HAP-1 (cell line): Measurements from ENCODE around the gene CALCOCO1.

Source experiments
- DNase-seq, 2 experiments: peaks; one replicate each; pipeline ENCODE4 v3.0.0-alpha.2; 2016 to 2020; ENCODE audit warnings: low spot score in 2 of 2
- H3K27me3 ChIP-seq: fragments of 250-450 bp; sonication (Bioruptor Pico); 2 replicates; pipeline ENCODE4 v1.5.1; 2020; ENCODE audit warnings: low read depth, mild to moderate bottlenecking, moderate library complexity
- H3K36me3 ChIP-seq: fragments of 250-450 bp; sonication (Bioruptor Pico); replicated peaks from 2 replicates; pipeline ENCODE4 v1.5.1; 2020; ENCODE audit warnings: mild to moderate bottlenecking
- H3K4me1 ChIP-seq: fragments of 250-450 bp; sonication (Bioruptor Pico); 2 replicates; pipeline ENCODE4 v1.5.1; 2020; ENCODE audit warnings: mild to moderate bottlenecking
- H3K4me3 ChIP-seq: fragments of 250-450 bp; sonication (Bioruptor Pico); 2 replicates; pipeline ENCODE4 v1.5.1; 2020; ENCODE audit warnings: mild to moderate bottlenecking, moderate library complexity
- H3K9me3 ChIP-seq: fragments of 250-450 bp; sonication (Bioruptor Pico); 2 replicates; pipeline ENCODE4 v1.5.1; 2020; ENCODE audit warnings: mild to moderate bottlenecking, moderate library complexity
- in situ Hi-C: fragments of 300-500 bp; cut with MboI; formaldehyde crosslinking; loops from 3 replicates; pipeline ENCODE4 v1.14.3; 2020; ENCODE audit warnings: low sequenced_read_pairs, inconsistent platforms, mixed read lengths

The CALCOCO1 gene

GRCh38 chr12:53674977-53675700, 52.1 kb downstream of the CALCOCO1 start:
- Histone ChIP-seq H3K4me3 (peak overlapping the region; percentile 78), H3K36me3 (peaks cover 43% of the 10 kb centered on the region), H3K9me3 (no peaks in the 10 kb centered on the region), H3K27me3 (peaks cover 10% of the 10 kb centered on the region), H3K4me1 (peaks cover 15% of the 10 kb centered on the region)
- DNase-seq = peak in 1 of 2 experiments; percentile 47
- in situ Hi-C loops = loop anchor here (10.0 kb wide), 1 partner anchor 130 kb away; no protein-coding TSS in a partner anchor

DNA sequence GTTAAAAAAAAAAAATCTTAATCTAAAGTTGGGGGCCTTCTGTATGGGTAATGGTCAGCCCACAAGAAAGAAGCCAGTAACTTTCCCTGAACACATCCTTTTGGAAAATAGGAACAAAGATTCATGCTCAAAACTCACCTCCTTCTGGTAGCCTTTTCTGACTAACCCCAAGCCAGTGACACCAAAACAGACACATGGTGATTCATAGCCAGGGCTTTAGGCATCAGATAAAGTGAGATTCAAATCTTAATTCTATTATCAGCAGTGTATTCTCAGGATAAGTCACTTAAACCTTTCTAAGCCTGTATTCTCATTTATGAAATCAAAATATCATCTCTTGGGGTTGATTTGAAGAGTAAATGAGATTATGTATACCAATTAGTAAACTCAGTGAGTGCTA, 56.3 kb downstream of the CALCOCO1 start:
- in situ Hi-C loops = loop anchor here (10.0 kb wide), 1 partner anchor 126 kb away; no protein-coding TSS in a partner anchor
- Histone ChIP-seq H3K9me3 (no peaks in the 10 kb centered on the region), H3K36me3 (peaks cover 80% of the 10 kb centered on the region), H3K27me3 (no peaks in the 10 kb centered on the region), H3K4me3 (no peak overlapping the region), H3K4me1 (peaks cover 11% of the 10 kb centered on the region)
- no peak for DNase-seq

DNA sequence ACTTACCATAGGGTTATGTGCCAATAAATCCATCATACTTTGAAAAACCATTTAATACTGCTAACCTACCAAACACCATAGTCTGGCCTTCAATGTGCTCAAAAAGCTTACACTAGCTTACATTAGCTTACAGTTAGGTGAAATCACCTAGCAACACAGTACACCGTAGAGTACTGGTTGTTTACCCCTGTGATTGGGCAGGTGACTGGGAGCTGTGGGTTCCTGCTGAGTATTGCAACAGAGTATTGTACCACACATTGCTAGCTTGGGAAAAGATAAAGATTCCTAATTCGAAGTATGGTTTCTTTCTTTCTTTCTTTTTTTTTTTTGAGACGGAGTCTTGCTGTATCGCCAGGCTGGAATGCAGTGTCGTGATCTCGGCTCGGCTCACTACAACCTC, 56.9 kb downstream of the CALCOCO1 start:
- Histone ChIP-seq H3K9me3 (no peaks in the 10 kb centered on the region), H3K4me1 (peaks cover 11% of the 10 kb centered on the region), H3K27me3 (no peaks in the 10 kb centered on the region), H3K4me3 (no peak overlapping the region), H3K36me3 (peaks cover 86% of the 10 kb centered on the region)
- in situ Hi-C loops = loop anchor here (10.0 kb wide), 1 partner anchor 126 kb away; no protein-coding TSS in a partner anchor
- no peak for DNase-seq

DNA sequence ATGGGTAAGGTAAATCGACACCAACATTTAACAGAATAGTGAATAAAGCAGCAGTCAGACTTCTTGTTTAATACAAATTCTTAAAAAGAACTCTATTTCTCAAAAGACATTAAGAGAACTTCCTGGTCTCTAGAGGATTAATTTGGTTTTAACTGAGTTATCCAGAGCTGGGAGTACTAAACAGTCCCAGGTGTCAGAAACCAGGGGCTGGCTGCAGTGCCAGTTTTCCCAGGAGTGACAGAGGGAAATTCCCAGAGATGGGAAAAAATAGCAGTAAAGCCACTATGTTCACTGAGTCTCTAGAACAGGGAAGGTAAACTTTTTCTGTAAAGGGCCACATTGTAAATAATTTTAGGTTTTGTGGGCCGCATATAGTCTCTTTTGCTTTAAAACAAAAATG, 60.2 kb downstream of the CALCOCO1 start:
- no peak for DNase-seq
- H3K36me3 ChIP-seq = peaks cover 89% of the 10 kb centered on the region
- H3K9me3 ChIP-seq = no peaks in the 10 kb centered on the region
- H3K4me3 ChIP-seq = no peak overlapping the region
- in situ Hi-C loops = no loop called here
- H3K4me1 ChIP-seq = peaks cover 3% of the 10 kb centered on the region; the same call in 1 of the 2 replicates
- H3K27me3 ChIP-seq = no peaks in the 10 kb centered on the region

DNA sequence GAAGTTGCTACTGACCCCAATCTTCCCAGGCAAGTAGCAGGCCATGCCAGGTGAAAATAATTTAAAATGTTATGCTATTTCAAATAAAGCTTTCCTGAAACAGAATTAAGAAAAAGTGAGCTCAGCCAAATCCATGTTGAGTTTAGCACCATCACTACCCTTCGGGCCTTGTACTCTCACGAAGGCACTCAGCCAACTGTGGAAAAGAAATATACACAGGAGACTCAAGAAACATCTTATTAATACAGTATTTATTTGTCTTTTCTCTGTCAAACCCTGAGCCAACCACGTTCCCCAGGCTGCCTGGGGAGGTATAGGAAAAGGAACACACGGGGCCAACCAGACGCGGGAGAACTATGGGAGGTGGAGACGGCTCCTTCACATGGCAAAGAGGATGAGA, 62.3 kb downstream of the CALCOCO1 start:
- peaks cover 69% of the 10 kb centered on the region for H3K36me3 ChIP-seq
- in situ Hi-C loops = no loop called here

GRCh38 chr12:53664191-53664590, 63.1 kb downstream of the CALCOCO1 start:
- in situ Hi-C loops = no loop called here

More for the DNA sequence above, 62.3 kb downstream of the CALCOCO1 start:
- DNase-seq = no peak
- Histone ChIP-seq H3K4me3 (no peak overlapping the region), H3K9me3 (no peaks in the 10 kb centered on the region), H3K27me3 (no peaks in the 10 kb centered on the region), H3K4me1 (no peaks in the 10 kb centered on the region)

GRCh38 chr12:53660041-53660440, 67.2 kb downstream of the CALCOCO1 start:
- in situ Hi-C loops = no loop called here
- peaks cover 10% of the 10 kb centered on the region for H3K4me1 ChIP-seq
- no peaks in the 10 kb centered on the region for H3K27me3 ChIP-seq
- H3K4me3 ChIP-seq = no peak overlapping the region
- H3K9me3 ChIP-seq = no peaks in the 10 kb centered on the region
- DNase-seq = no peak
- peaks cover 27% of the 10 kb centered on the region for H3K36me3 ChIP-seq

More at GRCh38 chr12:53664191-53664590, 63.1 kb downstream of the CALCOCO1 start:
- H3K36me3 ChIP-seq = peaks cover 62% of the 10 kb centered on the region
- H3K9me3 ChIP-seq = no peaks in the 10 kb centered on the region
- no peak overlapping the region for H3K4me3 ChIP-seq
- no peaks in the 10 kb centered on the region for H3K27me3 ChIP-seq
- peaks cover 6% of the 10 kb centered on the region for H3K4me1 ChIP-seq
- DNase-seq = no peak

- H3K4me1 ChIP-seq = peaks cover 10% of the 10 kb centered on the region
- no peak for DNase-seq
- H3K36me3 ChIP-seq = peaks cover 23% of the 10 kb centered on the region
- H3K27me3 ChIP-seq = no peaks in the 10 kb centered on the region
- H3K4me3 ChIP-seq = no peak overlapping the region
- H3K9me3 ChIP-seq = no peaks in the 10 kb centered on the region
- in situ Hi-C loops = no loop called here
These were observed 67.7 kb downstream of the CALCOCO1 start for GRCh38 chr12:53659571-53659981.

- Histone ChIP-seq H3K4me3 (no peak overlapping the region), H3K36me3 (peaks cover 18% of the 10 kb centered on the region), H3K27me3 (no peaks in the 10 kb centered on the region), H3K4me1 (peaks cover 10% of the 10 kb centered on the region), H3K9me3 (no peaks in the 10 kb centered on the region)
- DNase-seq = peak; percentile 46 to 55
- in situ Hi-C loops = no loop called here
These were observed 68.2 kb downstream of the CALCOCO1 start for GRCh38 chr12:53659011-53659551.
